Activated CD4-positive, alpha-beta memory T cell treated with anti-CD3 and anti-CD28 coated beads, Interleukin-2, amount 10 ng/mL, durations not matched to agents 7 days and 5 days (primary cell): ENCODE measurements around the gene SMAD6. TPM values are rescaled to one million over a fixed set of nuclear protein-coding genes. Genes with fewer than 3 reads are reported as not detected.
"Not testable (repeated sequence)": the region's sequence is repeated elsewhere in the genome, so short reads cannot be mapped to it uniquely, and the experiment has no call there.

Experiments used
- CTCF ChIA-PET: fragments of 350-600 bp; sonication (Branson Sonifier 250); formaldehyde crosslinking; loops from one replicate; lab custom pipeline; 2021; ENCODE audit warnings: antibody characterized with exemption, inconsistent platforms; lab: Charles Lee
- POLR2A ChIA-PET: fragments of 350-600 bp; sonication (Branson Sonifier 250); formaldehyde crosslinking; loops from one replicate; lab custom pipeline; 2021; ENCODE audit warnings: antibody characterized with exemption; lab: Charles Lee
- DNase-seq: peaks from one replicate; pipeline ENCODE4 v3.0.0-alpha.2; 2020
- H3K27ac Mint-ChIP-seq: one replicate; pipeline ENCODE4 v1.8.0; 2021; ENCODE audit warnings: mild to moderate bottlenecking, mixed read lengths
- H3K27me3 Mint-ChIP-seq: one replicate; pipeline ENCODE4 v1.8.0; 2021; ENCODE audit warnings: mixed read lengths
- H3K36me3 Mint-ChIP-seq: one replicate; pipeline ENCODE4 v1.8.0; 2021; ENCODE audit warnings: low read depth, mixed read lengths
- H3K4me1 Mint-ChIP-seq: one replicate; pipeline ENCODE4 v1.8.0; 2021; ENCODE audit warnings: mixed read lengths
- H3K4me3 Mint-ChIP-seq: one replicate; pipeline ENCODE4 v1.8.0; 2021; ENCODE audit warnings: mild to moderate bottlenecking, mixed read lengths
- H3K9me3 Mint-ChIP-seq: one replicate; pipeline ENCODE4 v1.8.0; 2021; ENCODE audit warnings: mixed read lengths
- total RNA-seq, 2 experiments: library from RNA; stranded (reverse); gene quantifications; one replicate each; pipeline ENCODE4 v1.2.3, GENCODE V29; 2021

SMAD6 gene
- total RNA-seq, 2 experiments from 2014 or later, result 0.53 to 0.58 TPM

DNA sequence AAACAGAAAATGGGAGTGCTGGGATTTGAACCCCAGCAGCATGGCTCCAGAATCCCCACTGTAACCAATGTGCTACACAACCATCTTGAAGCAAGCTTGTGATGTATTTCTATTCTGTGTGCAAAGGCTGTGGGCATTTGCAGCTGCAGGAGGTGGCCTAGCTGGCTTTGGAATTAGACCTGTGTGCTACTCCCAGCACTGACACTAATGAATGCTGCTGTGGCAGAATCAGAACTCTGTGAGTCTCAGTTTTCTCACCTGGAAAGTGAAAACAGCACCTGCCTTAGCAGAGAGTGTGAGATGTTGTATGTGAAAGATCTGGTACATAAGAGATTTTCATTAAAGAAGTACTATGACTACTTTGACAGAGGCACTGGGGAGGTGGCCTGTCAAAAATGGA is 21.5 kb upstream of the SMAD6 start:
- ChIA-PET CTCF (no interaction called here), POLR2A (no interaction called here)
- Mint-ChIP-seq H3K36me3 (peaks cover 8% of the 10 kb centered on the region), H3K4me1 (peaks cover 4% of the 10 kb centered on the region), H3K4me3 (no peak overlapping the region), H3K27me3 (no peaks in the 10 kb centered on the region), H3K27ac (no peak overlapping the region), H3K9me3 (peaks cover 14% of the 10 kb centered on the region)
- DNase-seq, result no peak

DNA sequence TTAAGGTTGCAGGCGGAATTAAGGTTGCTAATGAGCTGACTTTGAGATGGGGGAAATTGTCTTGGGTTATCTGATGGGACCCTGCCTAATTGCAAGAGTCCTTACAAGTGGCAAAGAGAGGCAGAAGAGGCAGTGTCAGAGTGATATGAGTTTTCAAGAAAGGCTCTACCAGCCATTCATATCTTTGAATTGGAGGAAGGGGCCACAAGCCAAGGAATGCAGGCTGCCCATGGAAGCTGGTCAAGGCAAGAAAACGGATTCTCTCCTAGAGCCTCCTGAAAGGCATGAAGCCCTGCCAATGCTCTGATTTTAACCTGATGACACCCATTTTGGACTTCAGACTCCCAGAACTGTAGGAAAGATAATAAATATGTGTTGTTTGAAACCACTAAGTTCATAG is 20.6 kb upstream of the SMAD6 start:
- H3K27ac Mint-ChIP-seq, result no peak overlapping the region
- ChIA-PET POLR2A (no interaction called here), CTCF (no interaction called here)
- no peak for DNase-seq
- no peak overlapping the region for H3K4me3 Mint-ChIP-seq
- H3K4me1 Mint-ChIP-seq, result peaks cover 3% of the 10 kb centered on the region
- H3K9me3 Mint-ChIP-seq, result peaks cover 14% of the 10 kb centered on the region
- H3K36me3 Mint-ChIP-seq, result peaks cover 8% of the 10 kb centered on the region
- H3K27me3 Mint-ChIP-seq, result no peaks in the 10 kb centered on the region

DNA sequence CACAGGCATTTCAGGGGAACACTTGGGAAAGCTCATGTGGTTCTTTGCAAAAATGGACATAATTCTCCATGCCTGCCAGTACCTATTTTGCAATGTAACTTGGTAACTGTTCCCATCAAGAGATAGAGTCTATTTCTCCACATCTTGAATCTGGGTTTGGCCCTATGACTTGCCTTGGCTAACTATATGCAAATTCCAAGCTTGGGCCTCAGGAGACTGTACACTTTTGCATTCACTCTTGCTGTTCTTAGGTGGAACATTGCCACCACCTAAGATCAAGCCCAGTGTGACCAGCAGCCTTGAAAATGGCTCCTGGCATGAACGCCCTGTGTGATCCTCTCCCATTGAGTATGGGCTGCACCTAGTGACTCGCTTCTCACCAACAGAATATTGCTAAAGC is 19.8 kb upstream of the SMAD6 start:
- Mint-ChIP-seq H3K27me3 (no peaks in the 10 kb centered on the region), H3K4me3 (no peak overlapping the region), H3K36me3 (peaks cover 8% of the 10 kb centered on the region), H3K27ac (no peak overlapping the region), H3K4me1 (peaks cover 3% of the 10 kb centered on the region), H3K9me3 (peaks cover 14% of the 10 kb centered on the region)
- POLR2A ChIA-PET, result no interaction called here
- no peak for DNase-seq
- CTCF ChIA-PET, result no interaction called here

DNA sequence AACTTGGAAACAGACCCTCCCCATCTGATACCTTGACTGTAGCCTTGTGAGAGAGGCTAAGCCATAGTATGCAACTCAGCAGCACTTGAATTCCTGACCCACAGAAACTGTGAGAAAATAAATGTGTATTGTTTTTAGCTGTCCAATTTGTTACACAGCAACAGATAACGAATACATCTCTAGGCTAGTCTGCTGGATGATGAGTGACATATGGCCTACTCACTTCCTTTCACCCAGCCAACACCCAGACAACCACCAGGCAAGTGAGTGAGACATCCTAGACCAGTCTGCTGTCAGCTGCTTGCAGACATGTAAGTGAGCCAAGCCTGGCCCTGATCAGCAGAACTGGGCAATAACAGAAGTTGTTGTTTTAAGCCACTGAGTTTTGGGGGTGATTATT is 19.2 kb upstream of the SMAD6 start:
- peaks cover 14% of the 10 kb centered on the region for H3K9me3 Mint-ChIP-seq
- ChIA-PET POLR2A (interaction anchor here (0.7 kb wide), 1 partner anchor 9 kb away, joined by 3 read pairs; no protein-coding TSS in a partner anchor), CTCF (no interaction called here)
- H3K27me3 Mint-ChIP-seq, result no peaks in the 10 kb centered on the region
- no peak overlapping the region for H3K4me3 Mint-ChIP-seq
- DNase-seq, result no peak
- H3K36me3 Mint-ChIP-seq, result peaks cover 8% of the 10 kb centered on the region
- H3K4me1 Mint-ChIP-seq, result peaks cover 3% of the 10 kb centered on the region
- H3K27ac Mint-ChIP-seq, result no peak overlapping the region

DNA sequence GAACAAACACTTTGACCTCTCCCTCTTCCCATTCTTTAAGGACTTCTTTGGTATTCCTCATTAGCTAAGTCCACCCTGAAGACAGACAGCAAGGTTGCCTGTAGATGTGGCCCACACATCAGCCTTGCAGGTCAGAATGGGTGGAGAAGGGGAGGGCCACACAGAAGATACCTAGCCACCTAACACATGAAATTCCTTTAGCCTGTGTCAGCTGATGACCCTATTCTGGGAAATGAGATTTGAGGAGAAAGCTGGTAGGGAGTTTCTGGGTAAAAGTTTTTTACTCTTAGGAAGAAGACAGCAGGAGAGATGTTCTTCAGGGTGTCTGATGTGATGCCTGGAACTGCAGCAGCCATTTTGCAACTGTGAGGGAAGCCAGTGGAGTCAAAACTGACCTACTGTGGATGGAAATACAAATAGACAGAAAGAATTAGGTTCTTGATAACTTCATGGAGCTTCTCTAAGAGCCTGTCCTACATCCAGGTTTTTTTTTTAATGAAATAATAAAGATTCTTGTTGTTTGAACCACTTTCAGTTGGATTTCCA is 17.8 kb upstream of the SMAD6 start:
- no peak for DNase-seq
- Mint-ChIP-seq H3K9me3 (peaks cover 14% of the 10 kb centered on the region), H3K27ac (no peak overlapping the region), H3K36me3 (peaks cover 8% of the 10 kb centered on the region), H3K4me1 (peaks cover 3% of the 10 kb centered on the region), H3K4me3 (no peak overlapping the region), H3K27me3 (no peaks in the 10 kb centered on the region)
- ChIA-PET CTCF (interaction anchor here (1.3 kb wide), 1 partner anchor 168 kb away, joined by 4 read pairs; no protein-coding TSS in a partner anchor), POLR2A (interaction anchor here (2.4 kb wide), 1 partner anchor 17 kb away, joined by 10 read pairs; the partner anchor contains the start of gene SMAD6)

DNA sequence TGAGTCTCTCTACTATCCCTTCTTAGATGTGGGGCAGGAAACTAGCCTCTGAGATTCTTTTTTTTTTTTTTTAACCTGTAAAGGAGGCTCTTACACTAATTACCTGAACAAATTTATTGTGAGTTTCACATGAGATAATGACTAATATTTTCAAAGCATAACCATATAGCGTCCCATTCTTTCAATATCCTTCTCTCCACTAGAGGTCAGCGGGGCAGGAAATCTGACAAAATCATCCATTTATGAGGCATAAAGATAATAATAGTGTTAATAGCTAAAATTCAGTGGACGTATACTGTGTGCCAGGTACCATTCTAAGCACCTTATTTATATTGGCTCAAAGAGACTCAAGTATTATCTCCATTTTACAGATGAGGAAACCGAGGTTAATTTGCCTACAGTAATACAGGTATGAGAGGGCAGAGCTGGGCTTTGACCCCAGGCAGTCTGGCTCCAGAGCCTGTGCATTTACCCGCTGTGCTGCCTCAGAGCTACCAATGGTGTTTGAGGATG is 16.3 kb upstream of the SMAD6 start:
- Mint-ChIP-seq H3K9me3 (peaks cover 14% of the 10 kb centered on the region), H3K27me3 (no peaks in the 10 kb centered on the region), H3K36me3 (peaks cover 8% of the 10 kb centered on the region), H3K27ac (no peak overlapping the region), H3K4me1 (peaks cover 3% of the 10 kb centered on the region), H3K4me3 (no peak overlapping the region)
- DNase-seq, result no peak
- CTCF ChIA-PET, result interaction anchor here (0.7 to 1.4 kb wide), 3 partner anchors 12 to 166 kb away, joined by 3 to 4 read pairs (median 3); no protein-coding TSS in a partner anchor
- POLR2A ChIA-PET, result interaction anchor here (2.4 kb wide), 1 partner anchor 16 kb away, joined by 10 read pairs; the partner anchor contains the start of gene SMAD6

DNA sequence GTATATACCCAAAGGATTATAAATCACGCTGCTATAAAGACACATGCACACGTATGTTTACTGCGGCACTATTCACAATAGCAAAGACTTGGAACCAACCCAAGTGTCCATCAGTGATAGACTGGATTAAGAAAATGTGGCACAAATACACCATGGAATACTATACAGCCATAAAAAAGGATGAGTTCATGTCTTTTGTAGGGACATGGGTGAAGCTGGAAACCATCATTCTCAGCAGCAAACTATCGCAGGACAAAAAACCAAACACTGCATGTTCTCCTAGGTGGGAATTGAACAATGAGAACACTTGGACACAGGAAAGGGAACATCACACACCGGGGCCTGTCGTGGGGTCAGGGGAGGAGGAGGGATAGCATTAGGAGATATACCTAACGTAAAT is 11.1 kb upstream of the SMAD6 start:
- H3K9me3 Mint-ChIP-seq, H3K4me3 Mint-ChIP-seq, POLR2A ChIA-PET, CTCF ChIA-PET, H3K36me3 Mint-ChIP-seq, H3K27ac Mint-ChIP-seq, H3K27me3 Mint-ChIP-seq, DNase-seq: not testable (repeated sequence)
- H3K4me1 Mint-ChIP-seq, result peaks cover 12% of the 10 kb centered on the region

DNA sequence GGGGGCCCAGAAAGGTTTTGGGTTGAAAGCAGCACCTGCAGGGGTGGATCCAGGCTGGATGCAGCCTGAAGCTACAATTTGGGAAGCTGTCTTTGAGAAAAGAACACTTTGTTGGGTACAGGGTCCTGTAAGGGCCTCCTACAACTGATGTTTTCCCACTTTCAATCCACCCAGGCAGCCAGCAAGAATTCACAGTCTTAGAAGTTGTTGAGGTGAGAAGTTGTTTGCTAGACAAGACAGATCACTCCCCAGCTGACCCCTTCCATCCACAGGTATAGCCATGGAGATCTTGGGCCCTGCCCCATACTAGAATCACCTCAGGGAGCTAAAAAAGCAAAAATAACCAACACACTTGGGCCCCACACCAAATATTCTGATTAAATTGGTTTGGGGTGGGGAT is 10.3 kb upstream of the SMAD6 start:
- no peak for DNase-seq
- CTCF ChIA-PET, result interaction anchor here (0.5 kb wide), 1 partner anchor 160 kb away, joined by 3 read pairs; no protein-coding TSS in a partner anchor
- POLR2A ChIA-PET, result interaction anchor here (1.3 kb wide), 1 partner anchor 9 kb away, joined by 4 read pairs; no protein-coding TSS in a partner anchor
- no peaks in the 10 kb centered on the region for H3K36me3 Mint-ChIP-seq
- H3K4me1 Mint-ChIP-seq, result peaks cover 12% of the 10 kb centered on the region
- no peaks in the 10 kb centered on the region for H3K9me3 Mint-ChIP-seq
- H3K27ac Mint-ChIP-seq, result no peak overlapping the region
- no peaks in the 10 kb centered on the region for H3K27me3 Mint-ChIP-seq
- no peak overlapping the region for H3K4me3 Mint-ChIP-seq

DNA sequence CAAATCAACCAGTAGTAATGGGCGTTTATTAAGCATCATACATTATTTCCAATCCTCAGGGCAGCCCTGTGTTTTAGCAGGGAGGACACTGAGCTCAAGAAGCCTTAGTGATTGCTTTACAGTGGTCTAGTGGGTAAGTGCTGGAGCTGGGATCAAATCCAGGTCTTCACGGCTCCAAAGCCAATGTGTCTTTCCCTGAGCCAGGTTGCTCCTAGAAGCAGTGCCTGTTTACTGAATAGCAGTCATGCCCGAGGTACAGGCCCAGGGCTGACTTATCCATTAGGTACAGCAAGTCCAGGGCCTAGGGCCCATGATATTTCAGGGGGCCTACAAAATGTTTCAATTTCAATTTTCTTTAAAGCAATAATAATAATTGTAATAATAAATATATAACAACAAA is 9.6 kb upstream of the SMAD6 start:
- no peak for DNase-seq
- Mint-ChIP-seq H3K36me3 (no peaks in the 10 kb centered on the region), H3K4me3 (no peak overlapping the region), H3K9me3 (no peaks in the 10 kb centered on the region), H3K27ac (peak overlapping the region; percentile 58), H3K4me1 (peaks cover 12% of the 10 kb centered on the region), H3K27me3 (no peaks in the 10 kb centered on the region)
- ChIA-PET POLR2A (interaction anchor here (1.3 kb wide), 1 partner anchor 8 kb away, joined by 4 read pairs; no protein-coding TSS in a partner anchor), CTCF (no interaction called here)

DNA sequence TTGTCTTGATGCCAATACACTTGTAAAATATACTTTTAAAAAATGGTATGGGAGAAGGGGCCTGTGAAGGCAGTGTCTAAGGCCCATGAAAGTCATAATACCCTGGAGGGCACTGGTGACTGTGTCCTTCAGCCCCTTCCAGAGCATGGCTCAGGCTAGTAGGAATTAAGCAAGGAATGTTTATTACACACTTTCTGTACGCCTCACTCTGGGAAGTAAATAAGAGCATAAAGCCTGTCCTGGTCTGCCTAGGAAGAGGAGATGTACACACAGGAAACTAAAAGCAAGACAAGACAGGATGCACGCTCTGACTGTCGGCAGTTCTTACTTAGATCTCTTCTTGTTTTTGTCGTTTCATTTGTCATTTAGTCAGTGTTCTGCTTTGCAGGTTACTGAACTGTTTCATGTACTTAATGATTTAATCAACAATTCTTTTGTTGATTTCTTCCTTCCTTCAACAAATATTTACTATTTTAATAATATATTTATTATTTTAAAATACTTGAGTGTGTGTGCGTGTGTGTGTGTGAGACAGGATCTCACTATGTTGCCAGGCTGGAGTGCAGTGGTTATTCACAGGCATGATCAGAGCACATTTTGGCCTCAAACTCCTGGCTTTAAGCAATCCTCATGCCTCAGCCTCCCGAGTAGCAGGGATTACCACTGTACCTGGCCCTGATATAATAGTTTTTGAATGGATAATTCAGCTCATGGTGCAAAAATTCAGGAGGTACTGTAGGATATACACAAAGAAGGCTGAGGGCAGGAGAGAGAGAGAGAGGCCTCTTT is 9.0 kb upstream of the SMAD6 start:
- DNase-seq, result peak; percentile 28
- H3K9me3 Mint-ChIP-seq, result no peaks in the 10 kb centered on the region
- CTCF ChIA-PET, result interaction anchor here (0.6 to 0.8 kb wide), 2 partner anchors 14 to 94 kb away, joined by 3 read pairs; no protein-coding TSS in a partner anchor
- H3K36me3 Mint-ChIP-seq, result no peaks in the 10 kb centered on the region
- H3K27ac Mint-ChIP-seq, result peak overlapping the region; percentile 69
- H3K4me1 Mint-ChIP-seq, result peaks cover 12% of the 10 kb centered on the region
- POLR2A ChIA-PET, result interaction anchor here (0.9 to 1.7 kb wide), 3 partner anchors 8 to 30 kb away, joined by 3 to 8 read pairs (median 4); no protein-coding TSS in a partner anchor
- no peak overlapping the region for H3K4me3 Mint-ChIP-seq
- H3K27me3 Mint-ChIP-seq, result no peaks in the 10 kb centered on the region

DNA sequence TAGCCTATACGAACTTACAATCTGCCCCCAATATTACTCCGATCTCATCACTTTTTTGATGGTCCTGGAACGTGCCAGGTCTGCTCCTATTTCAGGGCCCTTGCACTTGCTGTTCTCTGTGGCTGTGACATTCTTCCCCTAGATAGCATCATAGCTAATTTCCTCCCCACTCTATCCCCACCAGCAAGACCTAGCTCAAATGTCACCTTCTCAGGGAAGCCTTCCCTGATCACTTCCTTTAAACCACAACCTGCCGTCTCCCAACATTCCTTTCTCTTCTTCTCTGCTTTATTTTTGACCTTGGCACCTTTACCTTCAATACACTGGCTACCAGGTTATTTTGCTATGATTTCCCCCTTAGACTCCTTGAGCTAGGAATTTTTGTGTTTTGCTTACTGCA is 5.3 kb upstream of the SMAD6 start:
- peaks cover 22% of the 10 kb centered on the region for H3K4me1 Mint-ChIP-seq
- CTCF ChIA-PET, result interaction anchor here (1.2 kb wide), 2 partner anchors 18 to 78 kb away, joined by 3 to 4 read pairs; no protein-coding TSS in a partner anchor

DNA sequence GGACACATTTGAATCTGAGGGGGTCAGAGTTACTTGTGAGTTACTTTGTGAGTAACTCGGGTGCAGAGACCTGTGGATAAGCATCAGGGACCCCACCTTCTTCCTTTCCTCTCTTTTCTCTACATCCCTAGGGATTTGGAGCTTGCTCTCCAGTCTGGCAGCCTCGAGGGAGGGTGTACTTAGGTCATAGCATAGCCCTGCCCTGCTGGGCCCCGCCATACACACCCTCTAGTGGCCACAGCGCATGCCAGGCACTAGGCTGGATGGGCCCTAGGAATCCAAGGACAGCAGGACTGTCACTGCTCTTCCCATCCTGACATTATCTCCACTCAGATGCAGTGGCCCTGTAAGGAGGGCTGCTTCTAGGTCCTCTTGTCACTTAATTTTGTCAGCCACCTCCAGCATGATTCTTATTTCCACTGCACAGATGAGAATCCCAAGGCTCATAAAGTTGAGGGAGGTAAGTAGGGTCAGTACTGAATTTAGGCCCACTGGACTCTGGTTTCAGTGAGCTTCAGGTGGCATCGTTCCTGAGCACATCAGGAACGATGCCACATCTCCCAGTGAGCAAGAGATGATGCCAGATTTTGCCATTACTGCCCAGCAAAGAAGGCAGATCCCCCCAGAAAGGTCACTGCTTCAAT is 3.6 kb upstream of the SMAD6 start:
- POLR2A ChIA-PET, result no interaction called here
- peaks cover 17% of the 10 kb centered on the region for H3K4me1 Mint-ChIP-seq
- no peak for DNase-seq
- H3K9me3 Mint-ChIP-seq, result no peaks in the 10 kb centered on the region
- no peaks in the 10 kb centered on the region for H3K36me3 Mint-ChIP-seq
- H3K4me3 Mint-ChIP-seq, result no peak overlapping the region
- H3K27me3 Mint-ChIP-seq, result peaks cover 9% of the 10 kb centered on the region
- no peak overlapping the region for H3K27ac Mint-ChIP-seq
- CTCF ChIA-PET, result interaction anchor here (1.3 kb wide), 1 partner anchor 12 kb away, joined by 4 read pairs; no protein-coding TSS in a partner anchor

More for the DNA sequence above, 5.3 kb upstream of the SMAD6 start:
- Mint-ChIP-seq H3K4me3 (no peak overlapping the region), H3K27ac (no peak overlapping the region), H3K9me3 (no peaks in the 10 kb centered on the region), H3K36me3 (no peaks in the 10 kb centered on the region), H3K27me3 (no peaks in the 10 kb centered on the region)
- POLR2A ChIA-PET, result no interaction called here
- no peak for DNase-seq
